B cell (primary cell): ENCODE data around the gene PRLR. TPM values are rescaled to one million over a fixed set of nuclear protein-coding genes. Genes with fewer than 3 reads are reported as not detected.

Experiments used
- ATAC-seq: fragments of 200-7000 bp; cut with Tn5 transposase; one replicate; pipeline ENCODE4 v1.10.0; 2021; ENCODE audit warnings: low read depth, mild to moderate bottlenecking, moderate number of reproducible peaks, moderate library complexity
- CTCF ChIA-PET: fragments of 350-600 bp; sonication (Branson Sonifier 250); formaldehyde crosslinking; loops from one replicate; lab custom pipeline; 2021; ENCODE audit warnings: antibody characterized with exemption, inconsistent platforms; lab: Charles Lee
- POLR2A ChIA-PET: fragments of 350-600 bp; sonication (Branson Sonifier 250); formaldehyde crosslinking; loops from one replicate; lab custom pipeline; 2021; ENCODE audit warnings: antibody characterized with exemption; lab: Charles Lee
- DNase-seq: peaks from one replicate; pipeline ENCODE4 v3.0.0; 2013
- H2AFZ ChIP-seq: 2 replicates; pipeline ENCODE4 v1.6.1; 2012; ENCODE audit warnings: mild to moderate bottlenecking, low read depth, low read length; ENCODE audit not compliant: insufficient read depth, poor library complexity, severe bottlenecking
- H3K27ac ChIP-seq, 2 donors: 1 replicate in 1 of 2; 2 replicates in 1 of 2; pipeline ENCODE4 v1.5.1; 2012 to 2013; ENCODE audit warnings: low read length in 2 of 2, mild to moderate bottlenecking in 2 of 2, moderate library complexity in 1 of 2
- H3K27me3 ChIP-seq, 4 experiments: fragments of 200-600 bp in 1 of 4; sonication (generic) in 1 of 4; replicated peaks in 1 of 4; 1 replicate in 2 of 4; 2 replicates in 2 of 4; pipeline versions ENCODE4 v1.6.1 to v1.7.0; 2013 to 2016; ENCODE audit warnings: low read length in 3 of 4, mild to moderate bottlenecking in 2 of 4, mixed read lengths in 1 of 4, moderate library complexity in 1 of 4; ENCODE audit not compliant: insufficient read depth in 4 of 4, control insufficient read depth in 3 of 4; ENCODE audit errors: control extremely low read depth in 1 of 4
- H3K36me3 ChIP-seq, 2 experiments: replicated peaks in 1 of 2; 1 replicate in 1 of 2; 2 replicates in 1 of 2; pipeline versions ENCODE4 v1.6.1 to v1.7.1; 2013; ENCODE audit warnings: low read length in 1 of 2; ENCODE audit not compliant: insufficient read depth in 2 of 2, control insufficient read depth in 1 of 2; ENCODE audit errors: control extremely low read depth in 1 of 2, extremely low read depth in 1 of 2
- H3K4me1 ChIP-seq, 2 donors: fragments of 200-600 bp in 1 of 2; sonication (generic) in 1 of 2; 1 replicate in 1 of 2; 2 replicates in 1 of 2; pipeline versions ENCODE4 v1.5.1 to v1.6.1; 2013 to 2017; ENCODE audit warnings: low read length in 2 of 2; ENCODE audit not compliant: control insufficient read depth in 2 of 2, insufficient read depth in 2 of 2
- H3K4me2 ChIP-seq: replicated peaks from 2 replicates; pipeline ENCODE3; 2012; ENCODE audit warnings: mild to moderate bottlenecking, low read depth, low read length; ENCODE audit not compliant: poor library complexity, severe bottlenecking
- H3K4me3 ChIP-seq, 5 experiments: fragments of 200-600 bp in 1 of 5; sonication (generic) in 1 of 5; 1 replicate in 3 of 5; 2 replicates in 2 of 5; pipeline versions ENCODE4 v1.5.1 to v1.7.0; 2011 to 2016; ENCODE audit warnings: low read length in 4 of 5, mild to moderate bottlenecking in 4 of 5, low read depth in 2 of 5, control low read depth in 1 of 5, moderate library complexity in 1 of 5; ENCODE audit not compliant: insufficient read depth in 1 of 5; ENCODE audit errors: control extremely low read depth in 1 of 5, extremely low read depth in 1 of 5
- H3K79me2 ChIP-seq: fragments of 200-600 bp; sonication (generic); one replicate; pipeline ENCODE4 v1.6.0; 2016; ENCODE audit warnings: low read length; ENCODE audit not compliant: control insufficient read depth, insufficient read depth
- H3K9ac ChIP-seq: fragments of 200-600 bp; sonication (generic); 2 replicates; pipeline ENCODE4 v1.6.1; 2017; ENCODE audit warnings: mild to moderate bottlenecking, low read length, moderate library complexity
- H3K9me3 ChIP-seq, 3 donors: one replicate each; pipeline versions ENCODE4 v1.6.1 to v1.7.1; 2013; ENCODE audit warnings: low read length in 2 of 3; ENCODE audit not compliant: control insufficient read depth in 2 of 3, insufficient read depth in 1 of 3; ENCODE audit errors: control extremely low read depth in 1 of 3
- H4K20me1 ChIP-seq: 2 replicates; pipeline ENCODE4 v1.6.0; 2012; ENCODE audit warnings: mild to moderate bottlenecking, low read length; ENCODE audit not compliant: insufficient read depth, control insufficient read depth, poor library complexity, severe bottlenecking
- H3K27ac Mint-ChIP-seq: one replicate; pipeline ENCODE4 v1.8.0; 2021; ENCODE audit warnings: mixed read lengths
- H3K27me3 Mint-ChIP-seq: one replicate; pipeline ENCODE4 v1.8.0; 2021; ENCODE audit warnings: mixed read lengths
- H3K4me1 Mint-ChIP-seq: one replicate; pipeline ENCODE4 v1.8.0; 2021; ENCODE audit warnings: mixed read lengths
- H3K4me3 Mint-ChIP-seq: one replicate; pipeline ENCODE4 v1.8.0; 2021; ENCODE audit warnings: mixed read lengths
- H3K9me3 Mint-ChIP-seq: one replicate; pipeline ENCODE4 v1.8.0; 2022; ENCODE audit warnings: mixed read lengths; ENCODE audit not compliant: insufficient read depth
- CTCF ChIP-seq: fragments of 200-600 bp; IDR thresholded peaks from one replicate; pipeline ENCODE4 v1.8.0; 2022; ENCODE audit warnings: antibody characterized with exemption, mild to moderate bottlenecking
- EZH2 ChIP-seq: IDR thresholded peaks from 2 replicates; pipeline ENCODE4 v1.6.1; 2012; ENCODE audit warnings: borderline replicate concordance, low read depth, mild to moderate bottlenecking, moderate library complexity, low read length; ENCODE audit not compliant: insufficient read depth, poor library complexity, severe bottlenecking
- WGBS: methylation state at CpG from one replicate; pipeline ENCODE4 v1.1.5; 2013; ENCODE audit warnings: missing lambda C conversion rate; ENCODE audit not compliant: insufficient coverage; 5-methylcytosine and 5-hydroxymethylcytosine counted together
- intact Hi-C: fragments of 100-400 bp; cut with micrococcal nuclease; formaldehyde crosslinking; loops from one replicate; pipeline ENCODE4 v1.10.0; 2022
- polyA plus RNA-seq: library from polyadenylated mRNA; depleted of rRNA; stranded (reverse); fragments of >200 nt; gene quantifications from 2 replicates; pipeline ENCODE4 v1.2.3, GENCODE V29; 2012
- total RNA-seq, 2 donors: library from RNA; stranded (reverse); fragments of 120-200 nt in 1 of 2; gene quantifications; 1 replicate in 1 of 2; 2 replicates in 1 of 2; pipeline versions ENCODE4 v1.2.3 to v1.2.4, GENCODE V29; 2013 to 2022

The PRLR gene
- total and polyA plus RNA-seq, 2 donors (not counting 1 experiment from before 2014, with no cell fraction given) = 0.39 TPM; not detected in 1

- H3K27ac Mint-ChIP-seq = no peak overlapping the region
- no peaks in the 10 kb centered on the region for H3K9me3 Mint-ChIP-seq
- Histone ChIP-seq H3K4me3 (no peak overlapping the region), H3K36me3 (no peaks in the 10 kb centered on the region), H3K79me2 (no peaks in the 10 kb centered on the region), H3K4me2 (no peak overlapping the region), H2AFZ (no peak overlapping the region), H3K27ac (no peak overlapping the region), H3K9ac (no peak overlapping the region), H3K9me3 (peaks cover 0 to 5% (median 0%) of the 10 kb centered on the region in 3 donors), H3K4me1 (no peaks in the 10 kb centered on the region), H3K27me3 (peaks cover 0 to 3% (median 0%) of the 10 kb centered on the region in 4 experiments), H4K20me1 (no peaks in the 10 kb centered on the region)
- no peak overlapping the region for H3K4me3 Mint-ChIP-seq
- no peak for DNase-seq
- intact Hi-C loops = no loop called here
- ChIA-PET POLR2A (no interaction called here), CTCF (no interaction called here)
- TF ChIP-seq CTCF (no peak), EZH2 (no peak)
- WGBS = 5% methylated on average over 4 of the region's 4 CpGs
- H3K4me1 Mint-ChIP-seq = no peaks in the 10 kb centered on the region
- H3K27me3 Mint-ChIP-seq = peaks cover 8% of the 10 kb centered on the region
- ATAC-seq = no peak
Observed at GRCh38 chr5:35171991-35172390, 58.3 kb downstream of the PRLR start.

- Mint-ChIP-seq H3K27me3 (peaks cover 8% of the 10 kb centered on the region), H3K4me3 (no peak overlapping the region), H3K27ac (no peak overlapping the region), H3K9me3 (no peaks in the 10 kb centered on the region), H3K4me1 (no peaks in the 10 kb centered on the region)
- Histone ChIP-seq H3K79me2 (no peaks in the 10 kb centered on the region), H3K4me3 (no peak overlapping the region), H3K27ac (no peak overlapping the region), H3K9ac (no peak overlapping the region), H3K36me3 (no peaks in the 10 kb centered on the region), H3K4me2 (no peak overlapping the region), H3K4me1 (no peaks in the 10 kb centered on the region), H4K20me1 (no peaks in the 10 kb centered on the region), H3K27me3 (peaks cover 0 to 3% (median 0%) of the 10 kb centered on the region in 4 experiments), H2AFZ (no peak overlapping the region), H3K9me3 (peaks cover 0 to 5% (median 0%) of the 10 kb centered on the region in 3 donors)
- ChIA-PET POLR2A (no interaction called here), CTCF (no interaction called here)
- TF ChIP-seq CTCF (no peak), EZH2 (no peak)
- intact Hi-C loops = no loop called here
- DNase-seq = no peak
- ATAC-seq = no peak
Observed at GRCh38 chr5:35171078-35171477, 59.2 kb downstream of the PRLR start.
